Vagina (tissue), 2 donors: Measurements from ENCODE around the gene ADAMTS16.

ENCODE experiments used
- POLR2A ChIP-seq, 2 donors: fragments of 450-650 bp; IDR thresholded peaks; one replicate each; pipeline ENCODE4 v1.6.1; 2017; ENCODE audit warnings: antibody characterized with exemption in 2 of 2, mild to moderate bottlenecking in 2 of 2, moderate library complexity in 2 of 2
- POLR2AphosphoS5 ChIP-seq, 2 donors: sonication (generic); formaldehyde crosslinking; IDR thresholded peaks; one replicate each; pipeline ENCODE4 v1.9.0; 2017; ENCODE audit warnings: antibody characterized with exemption in 2 of 2, mild to moderate bottlenecking in 2 of 2, low read depth in 1 of 2; ENCODE audit not compliant: insufficient read depth in 1 of 2
- TF ChIP-seq, protein P1 (sequence below), 3 experiments: fragments of 450-650 bp in 2 of 3; fragments of 200-600 bp in 1 of 3; sonication (generic) in 1 of 3; IDR thresholded peaks; one replicate each; pipeline ENCODE4 v1.5.1; 2017 to 2019; ENCODE audit warnings: antibody characterized with exemption in 3 of 3, mild to moderate bottlenecking in 2 of 3, moderate library complexity in 2 of 3

- TF ChIP-seq, protein P1, sequence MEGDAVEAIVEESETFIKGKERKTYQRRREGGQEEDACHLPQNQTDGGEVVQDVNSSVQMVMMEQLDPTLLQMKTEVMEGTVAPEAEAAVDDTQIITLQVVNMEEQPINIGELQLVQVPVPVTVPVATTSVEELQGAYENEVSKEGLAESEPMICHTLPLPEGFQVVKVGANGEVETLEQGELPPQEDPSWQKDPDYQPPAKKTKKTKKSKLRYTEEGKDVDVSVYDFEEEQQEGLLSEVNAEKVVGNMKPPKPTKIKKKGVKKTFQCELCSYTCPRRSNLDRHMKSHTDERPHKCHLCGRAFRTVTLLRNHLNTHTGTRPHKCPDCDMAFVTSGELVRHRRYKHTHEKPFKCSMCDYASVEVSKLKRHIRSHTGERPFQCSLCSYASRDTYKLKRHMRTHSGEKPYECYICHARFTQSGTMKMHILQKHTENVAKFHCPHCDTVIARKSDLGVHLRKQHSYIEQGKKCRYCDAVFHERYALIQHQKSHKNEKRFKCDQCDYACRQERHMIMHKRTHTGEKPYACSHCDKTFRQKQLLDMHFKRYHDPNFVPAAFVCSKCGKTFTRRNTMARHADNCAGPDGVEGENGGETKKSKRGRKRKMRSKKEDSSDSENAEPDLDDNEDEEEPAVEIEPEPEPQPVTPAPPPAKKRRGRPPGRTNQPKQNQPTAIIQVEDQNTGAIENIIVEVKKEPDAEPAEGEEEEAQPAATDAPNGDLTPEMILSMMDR (IDR thresholded peaks at IDR 0.05): no peak
- TF ChIP-seq POLR2AphosphoS5 (IDR thresholded peaks at IDR 0.05; ENCODE audit: insufficient read depth in 1 of 2, low read depth in 1 of 2) (no peak), POLR2A (IDR thresholded peaks at IDR 0.05) (no peak)
Measured at GRCh38 chr5:5150667-5151066, 10.5 kb downstream of the ADAMTS16 start.
